ENCODE results near the gene ZNF708.
"Not testable (repeated sequence)": the region's sequence is repeated elsewhere in the genome, so short reads cannot be mapped to it uniquely, and the experiment has no call there.

Gene ZNF708

DNA sequence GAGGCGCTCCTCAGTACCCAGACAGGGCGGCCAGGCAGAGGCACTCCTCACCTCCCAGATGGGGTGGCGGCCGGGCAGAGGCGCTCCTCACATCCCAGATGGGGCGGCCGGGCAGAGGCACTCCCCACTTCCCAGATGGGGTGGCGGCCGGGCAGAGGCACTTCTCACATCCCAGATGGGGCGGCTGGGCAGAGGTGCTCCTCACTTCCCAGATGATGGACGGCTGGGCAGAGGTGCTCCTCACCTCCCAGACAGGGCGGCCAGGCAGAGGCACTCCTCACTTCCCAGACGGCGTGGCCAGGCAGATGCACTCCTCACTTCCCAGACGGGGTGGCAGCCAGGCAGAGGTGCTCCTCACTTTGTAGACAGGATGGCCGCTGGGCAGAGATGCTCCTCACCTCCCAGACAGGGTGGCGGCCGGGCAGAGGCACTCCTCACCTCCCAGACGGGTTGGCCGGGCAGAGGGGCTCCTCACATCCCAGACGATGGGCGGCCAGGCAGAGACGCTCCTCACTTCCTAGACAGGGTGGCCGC lies 68.3 kb downstream of the ZNF708 start:
- not testable (repeated sequence) for FAIRE-seq; DNase-seq (ENCODE audit: insufficient read length, low spot score)

DNA sequence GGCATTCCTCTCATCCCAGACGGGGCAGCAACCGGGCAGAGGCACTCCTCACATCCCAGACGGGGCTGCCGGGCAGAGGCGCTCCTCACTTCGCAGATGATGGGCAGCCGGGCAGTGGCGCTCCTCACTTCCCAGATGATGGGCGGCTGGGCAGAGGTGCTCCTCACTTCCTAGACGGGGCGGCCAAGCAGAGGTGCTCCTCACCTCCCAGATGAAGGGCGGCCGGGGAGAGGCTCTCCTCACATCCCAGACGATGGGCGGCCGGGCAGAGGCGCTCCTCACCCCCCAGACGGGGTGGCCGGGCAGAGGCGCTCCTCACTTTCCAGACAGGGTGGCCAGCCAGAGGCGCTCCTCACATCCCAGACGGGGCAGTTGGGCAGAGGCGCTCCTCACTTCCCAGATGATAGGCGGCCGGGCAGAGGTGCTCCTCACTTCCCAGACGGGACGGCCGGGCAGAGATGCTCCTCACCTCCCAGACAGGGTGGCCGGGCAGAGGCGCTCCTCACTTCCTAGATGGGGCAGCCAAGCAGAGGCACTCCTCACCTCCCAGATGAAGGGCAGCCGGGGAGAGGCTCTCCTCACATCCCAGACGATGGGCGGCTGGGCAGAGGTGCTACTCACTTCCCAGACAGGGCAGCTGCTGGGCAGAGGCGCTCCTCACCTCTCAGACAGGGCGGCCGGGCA lies 68.9 kb downstream of the ZNF708 start:
- DNase-seq (ENCODE audit: insufficient read length, low spot score) (no peak), FAIRE-seq (no peak)

DNA sequence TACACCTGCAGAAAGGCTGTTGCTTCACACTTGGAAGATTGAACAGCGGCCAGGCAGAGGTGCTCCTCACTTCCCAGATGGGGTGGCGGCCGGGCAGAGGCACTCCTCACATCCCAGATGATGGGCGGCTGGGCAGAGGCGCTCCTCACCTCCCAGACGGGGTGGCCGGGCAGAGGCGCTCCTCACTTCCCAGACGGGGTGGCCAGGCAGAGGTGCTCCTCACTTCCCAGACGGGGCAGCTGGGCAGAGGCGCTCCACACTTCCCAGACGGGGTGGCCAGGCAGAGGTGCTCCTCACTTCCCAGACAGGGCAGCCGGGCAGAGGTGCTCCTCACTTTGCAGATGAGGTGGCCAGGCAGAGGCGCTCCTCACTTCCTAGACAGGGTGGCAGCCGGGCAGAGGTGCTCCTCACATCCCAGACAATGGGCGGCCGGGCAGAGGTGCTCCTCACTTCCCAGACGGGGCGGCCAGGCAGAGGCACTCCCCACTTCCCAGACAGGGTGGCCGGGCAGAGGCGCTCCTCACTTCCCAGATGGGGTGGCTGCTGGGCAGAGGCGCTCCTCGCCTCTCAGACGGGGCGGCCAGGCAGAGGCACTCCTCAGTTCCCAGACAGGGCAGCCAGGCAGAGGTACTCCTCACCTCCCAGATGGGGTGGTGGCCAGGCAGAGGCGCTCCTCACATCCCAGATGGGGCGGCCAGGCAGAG lies 69.6 kb downstream of the ZNF708 start:
- DNase-seq (ENCODE audit: insufficient read length, low spot score); FAIRE-seq: not testable (repeated sequence)

DNA sequence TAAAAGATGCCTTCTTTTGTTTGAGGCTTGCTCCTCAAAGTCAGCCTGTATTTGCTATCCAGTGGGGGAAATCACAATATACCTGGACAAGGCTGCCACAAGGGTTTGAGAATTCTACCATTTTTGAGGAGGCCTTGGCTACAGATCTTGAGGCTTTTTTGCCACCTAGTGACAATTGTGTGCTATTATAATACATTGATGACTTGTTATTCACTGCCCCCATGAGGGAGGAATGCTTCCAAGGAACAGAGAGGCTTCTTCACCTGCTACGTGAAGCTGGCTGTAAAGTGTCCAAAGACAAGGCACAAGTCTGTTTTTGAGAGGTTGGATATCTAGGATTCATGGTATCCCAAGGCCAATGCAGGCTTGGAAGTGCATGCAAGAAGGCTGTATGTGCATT lies 72.5 kb downstream of the ZNF708 start:
- DNase-seq (ENCODE audit: insufficient read length, low spot score), result no peak
- FAIRE-seq, result no peak

All from GM19239 (cell line).